H9 (cell line): ENCODE data around the gene TFEB. TPM values are rescaled to one million over a fixed set of nuclear protein-coding genes. Genes with fewer than 3 reads are reported as not detected.

Source experiments
- DNase-seq: peaks from one replicate; pipeline ENCODE4 v3.0.0-alpha.2; 2017
- H2AFZ ChIP-seq: one replicate; pipeline ENCODE4 v1.6.1; 2013; ENCODE audit warnings: mild to moderate bottlenecking, low read length, control low read depth, moderate library complexity
- H2AK5ac ChIP-seq: 2 replicates; pipeline ENCODE4 v1.6.1; 2013; ENCODE audit warnings: low read length, control low read depth, mixed read lengths; ENCODE audit not compliant: insufficient read length
- H2BK120ac ChIP-seq: one replicate; pipeline ENCODE4 v1.6.1; 2013; ENCODE audit warnings: low read depth, mild to moderate bottlenecking, low read length, control low read depth, inconsistent platforms; ENCODE audit not compliant: poor library complexity, severe bottlenecking
- H2BK12ac ChIP-seq: 2 replicates; pipeline ENCODE4 v1.6.1; 2013; ENCODE audit warnings: low read length, control low read depth, mixed read lengths, low read depth; ENCODE audit not compliant: insufficient read length
- H2BK15ac ChIP-seq: 2 replicates; pipeline ENCODE4 v1.6.1; 2013; ENCODE audit warnings: low read depth, low read length, control low read depth
- H2BK20ac ChIP-seq: one replicate; pipeline ENCODE4 v1.6.1; 2013; ENCODE audit warnings: low read depth, mild to moderate bottlenecking, low read length, control low read depth, inconsistent platforms; ENCODE audit not compliant: poor library complexity, severe bottlenecking
- H2BK5ac ChIP-seq: 2 replicates; pipeline ENCODE4 v1.6.1; 2013; ENCODE audit warnings: low read length, control low read depth, mixed read lengths; ENCODE audit not compliant: insufficient read length
- H3K14ac ChIP-seq: 2 replicates; pipeline ENCODE4 v1.6.1; 2013; ENCODE audit warnings: low read length, control low read depth; ENCODE audit not compliant: insufficient read depth
- H3K18ac ChIP-seq: 2 replicates; pipeline ENCODE4 v1.6.1; 2013; ENCODE audit warnings: low read depth, mild to moderate bottlenecking, mixed read lengths, low read length, control low read depth; ENCODE audit not compliant: insufficient read length
- H3K23ac ChIP-seq: 2 replicates; pipeline ENCODE4 v1.6.1; 2013; ENCODE audit warnings: low read length, control low read depth, mixed read lengths, low read depth; ENCODE audit not compliant: insufficient read length
- H3K23me2 ChIP-seq: 2 replicates; pipeline ENCODE4 v1.6.1; 2013; ENCODE audit warnings: low read depth, mild to moderate bottlenecking, mixed read lengths, low read length, control low read depth; ENCODE audit not compliant: insufficient read length, poor library complexity, severe bottlenecking
- H3K27ac ChIP-seq: 2 replicates; pipeline ENCODE4 v1.5.1; 2013; ENCODE audit warnings: low read length, control low read depth, mixed read lengths, low read depth; ENCODE audit not compliant: insufficient read length
- H3K27me3 ChIP-seq: 2 replicates; pipeline ENCODE4 v1.6.1; 2013; ENCODE audit warnings: low read length, control low read depth, inconsistent platforms; ENCODE audit not compliant: insufficient read depth
- H3K4ac ChIP-seq: 2 replicates; pipeline ENCODE4 v1.6.1; 2013; ENCODE audit warnings: low read depth, mild to moderate bottlenecking, control low read depth, inconsistent platforms, low read length, moderate library complexity
- H3K4me1 ChIP-seq: 2 replicates; pipeline ENCODE4 v1.6.1; 2013; ENCODE audit warnings: low read length, control low read depth, inconsistent platforms; ENCODE audit not compliant: insufficient read depth
- H3K4me2 ChIP-seq: 2 replicates; pipeline ENCODE4 v1.6.1; 2013; ENCODE audit warnings: low read length, control low read depth, mixed read lengths; ENCODE audit not compliant: insufficient read length, insufficient read depth
- H3K56ac ChIP-seq: 2 replicates; pipeline ENCODE4 v1.6.1; 2013; ENCODE audit warnings: low read depth, mild to moderate bottlenecking, mixed read lengths, low read length, control low read depth; ENCODE audit not compliant: insufficient read length
- H3K79me1 ChIP-seq: 2 replicates; pipeline ENCODE4 v1.6.1; 2013; ENCODE audit warnings: low read depth, mild to moderate bottlenecking, moderate library complexity, low read length, control low read depth, inconsistent platforms; ENCODE audit not compliant: insufficient read depth, poor library complexity, severe bottlenecking
- H3K79me2 ChIP-seq: 2 replicates; pipeline ENCODE4 v1.6.1; 2013; ENCODE audit warnings: low read length, control low read depth, inconsistent platforms; ENCODE audit not compliant: insufficient read depth
- H3K9ac ChIP-seq: 2 replicates; pipeline ENCODE4 v1.6.1; 2013; ENCODE audit warnings: low read length, control low read depth, mixed read lengths; ENCODE audit not compliant: insufficient read length; ENCODE audit errors: extremely low read depth
- H3K9me3 ChIP-seq: one replicate; pipeline ENCODE4 v1.6.1; 2013; ENCODE audit warnings: low read depth, low read length, inconsistent platforms; ENCODE audit not compliant: control insufficient read depth
- H3T11ph ChIP-seq: one replicate; pipeline ENCODE4 v1.6.1; 2013; ENCODE audit warnings: mild to moderate bottlenecking, low read length, control low read depth, inconsistent platforms
- H4K20me1 ChIP-seq: one replicate; pipeline ENCODE4 v1.6.1; 2013; ENCODE audit not compliant: control insufficient read depth, insufficient read length, insufficient read depth
- H4K5ac ChIP-seq: 2 replicates; pipeline ENCODE4 v1.6.1; 2013; ENCODE audit warnings: low read depth, mild to moderate bottlenecking, mixed read lengths, low read length, control low read depth; ENCODE audit not compliant: insufficient read length
- H4K8ac ChIP-seq: replicated peaks from 2 replicates; pipeline ENCODE4 v1.6.1; 2013; ENCODE audit warnings: low read length, control low read depth, mixed read lengths, low read depth; ENCODE audit not compliant: insufficient read length
- H4K91ac ChIP-seq: 2 replicates; pipeline ENCODE4 v1.6.1; 2013; ENCODE audit warnings: low read depth, mild to moderate bottlenecking, moderate library complexity, mixed read lengths, low read length, control low read depth; ENCODE audit not compliant: insufficient read length
- H3K27ac Mint-ChIP-seq, 3 experiments: 2 replicates in 2 of 3; 3 replicates in 1 of 3; pipeline ENCODE4 v1.8.0; 2020 to 2021; ENCODE audit warnings: mixed read lengths in 3 of 3, mild to moderate bottlenecking in 1 of 3, moderate library complexity in 1 of 3
- H3K27me3 Mint-ChIP-seq: 2 replicates; pipeline ENCODE4 v1.8.0; 2021; ENCODE audit warnings: low read depth, mild to moderate bottlenecking, moderate library complexity, mixed read lengths
- H3K36me3 Mint-ChIP-seq, 3 experiments: 2 replicates in 2 of 3; 3 replicates in 1 of 3; pipeline ENCODE4 v1.8.0; 2020 to 2021; ENCODE audit warnings: low read depth in 3 of 3, mixed read lengths in 3 of 3; ENCODE audit not compliant: insufficient read depth in 1 of 3
- H3K4me1 Mint-ChIP-seq, 2 experiments: 2 replicates each; pipeline ENCODE4 v1.8.0; 2020; ENCODE audit warnings: mixed read lengths in 2 of 2
- H3K4me3 Mint-ChIP-seq, 2 experiments: 2 replicates in 1 of 2; 3 replicates in 1 of 2; pipeline ENCODE4 v1.8.0; 2020 to 2021; ENCODE audit warnings: mild to moderate bottlenecking in 2 of 2, mixed read lengths in 2 of 2, moderate library complexity in 1 of 2
- H3K9me3 Mint-ChIP-seq, 2 experiments: 2 replicates in 1 of 2; 3 replicates in 1 of 2; pipeline ENCODE4 v1.8.0; 2020; ENCODE audit warnings: mild to moderate bottlenecking in 2 of 2, mixed read lengths in 2 of 2, moderate library complexity in 1 of 2
- WGBS: extraction: QIAGEN DNeasy Blood & Tissue Kit; methylation state at CpG from one replicate; pipeline ENCODE4 v1.1.7; 2013; ENCODE audit warnings: missing lambda C conversion rate, low lambda C conversion rate, mixed read lengths; ENCODE audit not compliant: insufficient read length; ENCODE audit errors: extremely low coverage; 5-methylcytosine and 5-hydroxymethylcytosine counted together
- total RNA-seq: library from RNA; stranded (reverse); gene quantifications from 2 replicates; pipeline ENCODE4 v1.2.1, GENCODE V29; 2021
- TF ChIP-seq, protein P1 (sequence below): fragments of 200-600 bp; sonication (generic); conservative IDR thresholded peaks from 3 replicates; pipeline ENCODE4 v1.8.0; 2021; ENCODE audit warnings: antibody characterized with exemption, mild to moderate bottlenecking

The TFEB gene
- total RNA-seq, 1 experiment from 2014 or later, result 1.2 TPM

DNA sequence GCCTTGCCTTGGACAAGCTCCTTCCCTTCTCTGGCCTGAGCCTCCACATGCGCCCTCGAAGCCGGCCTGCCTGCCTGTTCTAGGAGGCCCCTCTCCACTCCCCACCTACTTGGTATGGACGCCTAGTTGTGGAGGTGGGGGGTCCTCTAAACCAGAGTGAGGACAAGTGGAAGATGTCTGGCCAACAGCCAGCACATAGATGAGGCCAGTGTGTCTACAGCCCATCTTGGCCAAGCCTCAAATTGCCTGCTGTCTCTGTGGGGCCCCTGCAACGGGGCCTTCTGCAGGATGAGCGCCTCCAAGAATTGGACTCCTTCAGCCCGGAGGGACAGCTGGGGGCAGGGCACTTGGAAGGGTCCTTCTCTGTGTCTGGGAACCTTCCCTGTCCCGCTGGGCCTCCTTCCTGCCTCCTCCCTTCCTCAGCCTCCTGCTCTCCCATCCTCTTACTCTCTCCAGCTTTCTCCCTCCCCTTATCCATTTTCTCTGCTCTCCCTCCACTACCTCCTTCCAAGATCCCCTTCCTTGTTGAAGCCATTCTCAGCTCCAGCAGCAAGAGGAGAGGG, 95.5 kb downstream of the TFEB start:
- Histone ChIP-seq H3K9ac (no peak overlapping the region), H3K4ac (no peak overlapping the region), H3K23ac (no peak overlapping the region), H2BK120ac (no peak overlapping the region), H4K91ac (no peak overlapping the region), H4K5ac (no peak overlapping the region), H3K27ac (no peak overlapping the region), H3K4me2 (peak overlapping the region; percentile 70), H3K14ac (no peak overlapping the region), H2AFZ (no peak overlapping the region), H3T11ph (no peak overlapping the region), H2BK5ac (no peak overlapping the region), H2BK12ac (no peak overlapping the region), H3K27me3 (peaks cover 3% of the 10 kb centered on the region; the same call in 1 of the 2 replicates), H3K79me1 (no peaks in the 10 kb centered on the region), H3K4me1 (peaks cover 9% of the 10 kb centered on the region; the same call in 1 of the 2 replicates), H3K23me2 (peaks cover 18% of the 10 kb centered on the region), H3K18ac (no peak overlapping the region), H4K20me1 (no peaks in the 10 kb centered on the region), H2BK20ac (no peak overlapping the region), H3K9me3 (no peaks in the 10 kb centered on the region), H3K79me2 (no peaks in the 10 kb centered on the region; the same call in 1 of the 2 replicates), H2BK15ac (no peak overlapping the region), H2AK5ac (no peak overlapping the region), H4K8ac (no peak overlapping the region), H3K56ac (no peak overlapping the region)
- Mint-ChIP-seq H3K4me1 (peaks cover 56 to 60% of the 10 kb centered on the region in 2 experiments), H3K27ac (peak overlapping the region in 1 of 3 experiments; percentile 34; a peak in 1 of 7 replicates), H3K27me3 (peaks cover 60% of the 10 kb centered on the region), H3K4me3 (peak overlapping the region; percentile 81 to 90), H3K9me3 (no peaks in the 10 kb centered on the region; a peak in 1 of 5 replicates), H3K36me3 (peaks cover 12 to 18% (median 16%) of the 10 kb centered on the region in 3 experiments)
- TF ChIP-seq, protein P1, sequence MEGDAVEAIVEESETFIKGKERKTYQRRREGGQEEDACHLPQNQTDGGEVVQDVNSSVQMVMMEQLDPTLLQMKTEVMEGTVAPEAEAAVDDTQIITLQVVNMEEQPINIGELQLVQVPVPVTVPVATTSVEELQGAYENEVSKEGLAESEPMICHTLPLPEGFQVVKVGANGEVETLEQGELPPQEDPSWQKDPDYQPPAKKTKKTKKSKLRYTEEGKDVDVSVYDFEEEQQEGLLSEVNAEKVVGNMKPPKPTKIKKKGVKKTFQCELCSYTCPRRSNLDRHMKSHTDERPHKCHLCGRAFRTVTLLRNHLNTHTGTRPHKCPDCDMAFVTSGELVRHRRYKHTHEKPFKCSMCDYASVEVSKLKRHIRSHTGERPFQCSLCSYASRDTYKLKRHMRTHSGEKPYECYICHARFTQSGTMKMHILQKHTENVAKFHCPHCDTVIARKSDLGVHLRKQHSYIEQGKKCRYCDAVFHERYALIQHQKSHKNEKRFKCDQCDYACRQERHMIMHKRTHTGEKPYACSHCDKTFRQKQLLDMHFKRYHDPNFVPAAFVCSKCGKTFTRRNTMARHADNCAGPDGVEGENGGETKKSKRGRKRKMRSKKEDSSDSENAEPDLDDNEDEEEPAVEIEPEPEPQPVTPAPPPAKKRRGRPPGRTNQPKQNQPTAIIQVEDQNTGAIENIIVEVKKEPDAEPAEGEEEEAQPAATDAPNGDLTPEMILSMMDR, result no peak
- DNase-seq, result peak; percentile 62
- WGBS, result no CpG with 5 or more reads among the region's 8 CpGs
